Right ventricle myocardium superior (tissue), 1 donor: ENCODE measurements around the gene INS. TPM values are rescaled to one million over a fixed set of nuclear protein-coding genes. Genes with fewer than 3 reads are reported as not detected.

Experiments
- ATAC-seq: fragments of 200-7000 bp; cut with Tn5 transposase; one replicate; pipeline ENCODE4 v1.9.1; 2020; ENCODE audit warnings: mild to moderate bottlenecking; ENCODE audit not compliant: poor library complexity
- DNase-seq: peaks from one replicate; pipeline ENCODE4 v3.0.0-alpha.2; 2020
- intact Hi-C: fragments of 100-400 bp; cut with DNase I; formaldehyde crosslinking; loops from one replicate; pipeline ENCODE4 v1.11.2; 2022
- total RNA-seq: library from RNA; stranded (reverse); fragmentation: NEBNext Ultra II Directional; extraction: Animal tissue kit (Norgen Biotek cat#: 25700); gene quantifications from one replicate; pipeline ENCODE4 v1.2.1, GENCODE V29; 2021
- donor health status: DM: no; HTN: yes; CAD: no; lungs with severe emphysema.

The INS gene
- total RNA-seq, 1 donor from 2014 or later: not detected

GRCh38 chr11:2169626-2170570 lies 8.9 kb upstream of the INS start:
- ATAC-seq (no peak), DNase-seq (no peak)
- intact Hi-C loops: no loop called here

GRCh38 chr11:2169005-2169378 lies 8.0 kb upstream of the INS start:
- intact Hi-C loops: no loop called here

DNA sequence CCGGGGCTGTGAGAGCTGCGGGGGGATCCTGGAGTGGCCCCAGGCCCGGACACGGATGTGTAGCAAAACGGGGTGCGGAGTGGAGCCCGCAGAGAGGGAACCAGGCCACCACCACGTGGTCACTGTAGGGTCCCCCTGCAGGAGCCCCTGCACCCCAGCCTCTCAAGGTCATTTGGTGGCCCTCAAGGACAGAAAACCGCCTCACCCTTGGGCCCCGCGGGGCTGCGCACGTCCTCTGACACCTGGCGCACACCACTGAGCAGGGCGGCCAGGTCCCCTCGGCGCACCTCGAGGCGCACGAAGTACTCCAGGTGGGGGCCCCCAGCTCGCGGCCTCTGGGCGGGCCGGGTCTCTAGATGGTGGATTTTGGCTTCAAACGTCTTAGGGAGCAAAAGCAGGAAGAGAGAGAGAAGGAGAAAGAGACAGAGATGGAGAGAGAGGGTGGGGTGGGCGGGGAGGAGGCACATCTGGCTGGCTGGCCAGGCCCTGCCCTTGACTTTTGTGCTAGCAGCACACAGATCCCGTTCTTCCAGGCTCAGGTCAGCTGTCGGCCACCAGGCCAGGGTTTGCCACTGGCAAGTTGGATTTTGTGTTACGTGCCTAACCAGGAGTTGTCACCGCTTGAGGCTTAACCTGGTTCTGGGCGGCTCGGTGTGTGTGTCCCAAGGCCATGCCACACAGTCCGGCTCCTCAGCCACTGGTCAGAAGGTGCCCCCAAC lies 7.4 kb upstream of the INS start:
- DNase-seq (no peak), ATAC-seq (no peak)
- intact Hi-C loops: no loop called here

More at GRCh38 chr11:2169005-2169378, 8.0 kb upstream of the INS start:
- ATAC-seq: no peak
- DNase-seq: no peak

- no peak for ATAC-seq
- intact Hi-C loops: no loop called here
Observed at GRCh38 chr11:2167141-2168045, 6.4 kb upstream of the INS start.

DNA sequence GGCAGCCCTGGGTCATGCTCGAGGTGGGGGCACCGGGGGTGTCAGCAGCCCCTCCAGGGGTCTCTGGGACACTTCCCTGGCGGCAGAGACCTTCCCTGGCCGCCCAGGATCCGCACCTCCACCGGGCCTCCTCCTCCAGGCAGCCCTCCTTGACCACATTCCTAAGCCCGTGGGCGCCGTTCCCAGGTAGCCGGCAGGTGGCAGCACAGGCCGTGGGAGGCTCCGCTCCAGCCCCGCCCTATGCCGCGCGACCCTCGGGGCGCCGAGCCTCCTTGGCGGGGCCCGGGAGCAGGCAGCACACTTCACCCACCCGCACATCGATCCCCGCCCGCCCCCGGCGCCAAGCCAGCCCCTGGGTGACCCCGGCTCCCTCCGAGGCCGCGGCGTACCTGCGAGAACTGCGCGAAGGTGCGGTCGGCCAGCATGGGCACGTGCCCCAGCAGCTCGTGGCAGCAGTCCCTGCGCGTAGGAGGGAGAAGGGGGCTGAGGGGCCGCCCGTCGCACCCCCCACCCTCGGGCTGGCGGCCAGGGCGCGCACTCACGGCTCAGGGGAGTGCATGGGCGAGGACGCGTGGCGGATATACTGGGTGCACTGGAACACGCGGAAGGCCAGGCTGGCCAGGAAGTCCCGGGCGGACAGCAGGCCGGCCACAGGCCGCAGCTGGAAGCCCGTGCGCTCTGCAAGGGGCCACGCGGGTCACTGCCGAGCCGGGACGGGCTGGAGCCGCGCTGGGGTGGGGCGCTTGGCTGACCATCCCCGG lies 5.3 kb upstream of the INS start:
- intact Hi-C loops: no loop called here
- peak; percentile 71 for ATAC-seq

More at GRCh38 chr11:2167141-2168045, 6.4 kb upstream of the INS start:
- DNase-seq: no peak

GRCh38 chr11:2165571-2165970 lies 4.6 kb upstream of the INS start:
- no peak for DNase-seq
- no peak for ATAC-seq
- intact Hi-C loops: no loop called here

More for the DNA sequence above, 5.3 kb upstream of the INS start:
- DNase-seq: peak; percentile 62

- ATAC-seq: no peak
- intact Hi-C loops: no loop called here
Observed at GRCh38 chr11:2164861-2165555, 4.0 kb upstream of the INS start.

GRCh38 chr11:2164081-2164480 lies 3.1 kb upstream of the INS start:
- DNase-seq: no peak
- intact Hi-C loops: no loop called here
- ATAC-seq: no peak

More at GRCh38 chr11:2164861-2165555, 4.0 kb upstream of the INS start:
- DNase-seq: no peak

DNA sequence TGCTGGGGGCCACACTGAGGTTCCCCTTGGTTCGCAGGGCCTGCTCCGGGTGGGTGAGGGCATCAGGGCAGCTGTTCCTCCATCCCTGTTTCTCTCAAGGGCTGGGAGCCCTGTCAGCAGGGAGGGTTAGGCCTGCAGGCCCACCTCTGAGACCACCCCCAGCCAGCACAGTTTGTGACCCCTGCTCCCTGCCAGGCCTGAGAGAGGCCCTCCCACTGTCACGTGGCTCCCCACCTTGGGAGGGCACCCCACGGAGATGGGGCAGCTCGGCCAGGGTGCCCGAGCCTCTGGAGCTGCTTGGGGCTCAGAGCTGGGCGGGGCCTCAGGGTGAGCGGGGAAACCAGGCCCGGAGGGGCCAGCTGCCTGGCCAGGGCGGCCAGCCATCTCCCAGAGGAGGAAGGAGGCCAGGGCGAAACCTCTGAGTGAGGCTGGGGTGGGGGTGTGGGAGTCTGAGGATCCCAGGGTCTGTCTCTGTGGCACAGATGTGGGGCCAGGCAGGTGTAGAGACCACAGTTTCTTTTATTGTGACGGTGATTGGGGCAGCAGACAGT lies 2.5 kb upstream of the INS start:
- DNase-seq (no peak), ATAC-seq (no peak)
- intact Hi-C loops: no loop called here

GRCh38 chr11:2159536-2160413 lies 1.2 kb downstream of the INS start:
- no peak for DNase-seq
- intact Hi-C loops: no loop called here
- ATAC-seq: no peak

- DNase-seq (no peak), ATAC-seq (no peak)
- intact Hi-C loops: no loop called here
Observed at GRCh38 chr11:2158966-2159365, 2.0 kb downstream of the INS start.

GRCh38 chr11:2158296-2158737 lies 2.7 kb downstream of the INS start:
- no peak for ATAC-seq
- intact Hi-C loops: no loop called here
- DNase-seq: no peak

- ATAC-seq (no peak), DNase-seq (no peak)
- intact Hi-C loops: no loop called here
Observed at GRCh38 chr11:2157294-2158040, 3.5 kb downstream of the INS start.

- ATAC-seq: peak; percentile 74
- intact Hi-C loops: no loop called here
- DNase-seq: peak; percentile 81
Observed at GRCh38 chr11:2156416-2157182, 4.4 kb downstream of the INS start.

- ATAC-seq: no peak
- intact Hi-C loops: no loop called here
Observed at GRCh38 chr11:2155511-2155910, 5.5 kb downstream of the INS start.

More at GRCh38 chr11:2155511-2155910, 5.5 kb downstream of the INS start:
- DNase-seq: no peak
